D721Med (cell line): ENCODE measurements around the gene IL4I1.

Experiments used
- DNase-seq: peaks from one replicate; pipeline ENCODE4 v3.0.0; 2011; ENCODE audit warnings: low spot score; ENCODE audit not compliant: insufficient read length
- FAIRE-seq: peaks from 2 replicates; lab custom pipeline; 2011; peaks lifted over from hg19 to GRCh38; lab: Jason Lieb, UNC
- TF ChIP-seq, protein P1 (sequence below): IDR thresholded peaks from 2 replicates; pipeline ENCODE4 v1.5.1; 2012; ENCODE audit warnings: mild to moderate bottlenecking, control low read depth; ENCODE audit not compliant: insufficient read depth; ENCODE audit errors: missing control alignments

IL4I1 gene

DNA sequence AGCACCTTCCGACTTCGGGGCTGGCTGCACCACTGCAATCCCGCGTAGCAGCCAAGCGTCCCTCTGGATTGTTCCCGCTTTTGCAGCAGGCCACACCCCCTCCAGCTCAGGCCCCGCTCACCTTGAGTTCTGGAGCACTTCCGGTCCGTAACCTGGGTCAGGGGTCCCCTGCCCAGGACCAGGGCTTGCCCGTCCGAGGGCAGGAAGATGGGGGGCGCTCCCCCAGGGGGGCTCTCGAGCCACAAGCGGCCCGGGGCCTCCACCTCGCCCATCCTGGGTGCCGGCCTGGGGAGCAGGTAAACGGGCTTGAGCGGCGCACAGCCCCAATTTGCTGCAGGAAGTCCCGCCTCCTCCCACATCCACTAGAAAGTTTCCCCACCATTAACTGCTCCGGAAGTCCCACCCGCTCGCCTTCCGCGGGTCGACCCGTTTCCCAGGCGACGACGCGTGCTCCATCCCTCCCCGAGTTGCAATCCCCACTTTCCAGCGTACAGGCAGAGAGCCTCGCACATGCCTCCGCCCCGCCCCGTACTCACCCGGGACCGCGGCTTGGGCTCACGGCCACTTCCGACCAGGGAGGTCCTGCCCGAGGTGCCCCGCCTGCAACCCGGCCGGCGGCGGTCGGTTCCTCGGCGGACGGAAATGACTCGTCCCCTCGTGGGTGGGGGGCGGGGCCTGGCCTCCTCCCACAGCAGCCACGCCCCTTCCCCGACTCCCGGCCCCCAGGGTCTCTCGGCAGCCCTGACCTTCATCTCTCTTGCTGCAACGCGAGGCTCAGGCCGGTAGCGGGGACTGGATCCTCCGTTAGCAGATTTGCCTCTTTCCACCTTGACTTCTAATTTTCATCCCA, 29.5 kb downstream of the IL4I1 start, which contains the start of gene PNKP:
Gene PNKP, minus strand, starts transcription at position 644 of the 850 bp plus-strand sequence. Its CDS starts 372 bp downstream, at position 272.
- TF ChIP-seq, protein P1, sequence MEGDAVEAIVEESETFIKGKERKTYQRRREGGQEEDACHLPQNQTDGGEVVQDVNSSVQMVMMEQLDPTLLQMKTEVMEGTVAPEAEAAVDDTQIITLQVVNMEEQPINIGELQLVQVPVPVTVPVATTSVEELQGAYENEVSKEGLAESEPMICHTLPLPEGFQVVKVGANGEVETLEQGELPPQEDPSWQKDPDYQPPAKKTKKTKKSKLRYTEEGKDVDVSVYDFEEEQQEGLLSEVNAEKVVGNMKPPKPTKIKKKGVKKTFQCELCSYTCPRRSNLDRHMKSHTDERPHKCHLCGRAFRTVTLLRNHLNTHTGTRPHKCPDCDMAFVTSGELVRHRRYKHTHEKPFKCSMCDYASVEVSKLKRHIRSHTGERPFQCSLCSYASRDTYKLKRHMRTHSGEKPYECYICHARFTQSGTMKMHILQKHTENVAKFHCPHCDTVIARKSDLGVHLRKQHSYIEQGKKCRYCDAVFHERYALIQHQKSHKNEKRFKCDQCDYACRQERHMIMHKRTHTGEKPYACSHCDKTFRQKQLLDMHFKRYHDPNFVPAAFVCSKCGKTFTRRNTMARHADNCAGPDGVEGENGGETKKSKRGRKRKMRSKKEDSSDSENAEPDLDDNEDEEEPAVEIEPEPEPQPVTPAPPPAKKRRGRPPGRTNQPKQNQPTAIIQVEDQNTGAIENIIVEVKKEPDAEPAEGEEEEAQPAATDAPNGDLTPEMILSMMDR, result no peak
- no peak for FAIRE-seq
- peak; percentile 79 for DNase-seq

DNA sequence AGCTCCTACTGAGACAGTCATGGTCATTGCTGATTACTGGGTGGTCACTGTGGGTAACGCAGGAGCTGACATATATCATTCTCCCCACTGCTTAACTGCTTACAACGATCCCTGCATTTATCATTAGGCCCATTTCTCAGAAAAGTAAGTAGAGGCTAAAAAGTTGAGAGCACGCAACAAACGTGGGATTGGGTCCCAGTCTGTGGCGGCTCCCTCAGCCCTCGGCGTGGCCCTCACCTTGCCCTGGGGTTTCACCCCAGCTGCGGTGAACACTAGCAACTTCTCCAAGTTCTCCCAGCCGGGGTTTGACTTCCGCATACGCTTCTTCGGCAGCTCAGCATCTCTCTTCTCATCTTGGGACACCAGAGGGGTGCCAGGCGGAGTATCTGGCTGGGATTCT, 31.8 kb downstream of the IL4I1 start:
- FAIRE-seq (no peak), DNase-seq (no peak)
- TF ChIP-seq, protein P1, result no peak

- TF ChIP-seq, protein P1, result no peak
- FAIRE-seq (no peak), DNase-seq (no peak)
These were observed 32.8 kb downstream of the IL4I1 start for GRCh38 chr19:49863935-49864320.

DNA sequence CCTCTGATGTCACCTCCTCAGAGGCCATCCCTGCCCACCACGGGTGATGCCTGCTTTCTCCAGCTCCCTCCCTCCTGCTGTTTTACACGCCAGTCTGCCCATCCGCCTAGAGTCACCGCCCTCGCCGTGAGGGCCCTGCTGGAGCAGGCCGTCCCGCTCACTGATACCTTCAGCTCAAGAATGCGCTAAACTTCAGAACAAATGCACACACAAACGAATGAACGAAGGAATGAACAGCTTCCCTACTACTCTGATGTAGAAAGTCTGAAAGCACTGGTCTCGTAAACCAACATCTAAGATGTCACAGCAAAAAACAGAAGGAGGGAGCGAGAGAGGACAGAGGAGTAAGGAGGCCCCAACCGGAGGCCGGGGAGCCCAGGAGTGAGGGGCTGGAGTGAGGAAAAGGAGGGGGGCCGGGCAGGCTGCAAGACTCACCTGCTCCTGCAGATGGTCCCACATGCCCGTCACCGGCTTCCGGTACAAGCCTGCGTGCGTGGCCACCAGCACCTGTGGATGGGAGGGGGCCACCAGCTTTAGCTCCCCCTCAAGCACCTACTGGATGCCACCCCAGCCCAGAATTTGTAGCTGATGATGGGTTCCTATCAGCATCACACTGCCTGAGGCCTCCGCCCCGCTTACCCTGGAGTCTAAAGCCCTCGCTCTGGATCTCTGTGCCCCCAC, 33.3 kb downstream of the IL4I1 start:
- no peak for FAIRE-seq
- no peak for DNase-seq
- TF ChIP-seq, protein P1, result no peak

DNA sequence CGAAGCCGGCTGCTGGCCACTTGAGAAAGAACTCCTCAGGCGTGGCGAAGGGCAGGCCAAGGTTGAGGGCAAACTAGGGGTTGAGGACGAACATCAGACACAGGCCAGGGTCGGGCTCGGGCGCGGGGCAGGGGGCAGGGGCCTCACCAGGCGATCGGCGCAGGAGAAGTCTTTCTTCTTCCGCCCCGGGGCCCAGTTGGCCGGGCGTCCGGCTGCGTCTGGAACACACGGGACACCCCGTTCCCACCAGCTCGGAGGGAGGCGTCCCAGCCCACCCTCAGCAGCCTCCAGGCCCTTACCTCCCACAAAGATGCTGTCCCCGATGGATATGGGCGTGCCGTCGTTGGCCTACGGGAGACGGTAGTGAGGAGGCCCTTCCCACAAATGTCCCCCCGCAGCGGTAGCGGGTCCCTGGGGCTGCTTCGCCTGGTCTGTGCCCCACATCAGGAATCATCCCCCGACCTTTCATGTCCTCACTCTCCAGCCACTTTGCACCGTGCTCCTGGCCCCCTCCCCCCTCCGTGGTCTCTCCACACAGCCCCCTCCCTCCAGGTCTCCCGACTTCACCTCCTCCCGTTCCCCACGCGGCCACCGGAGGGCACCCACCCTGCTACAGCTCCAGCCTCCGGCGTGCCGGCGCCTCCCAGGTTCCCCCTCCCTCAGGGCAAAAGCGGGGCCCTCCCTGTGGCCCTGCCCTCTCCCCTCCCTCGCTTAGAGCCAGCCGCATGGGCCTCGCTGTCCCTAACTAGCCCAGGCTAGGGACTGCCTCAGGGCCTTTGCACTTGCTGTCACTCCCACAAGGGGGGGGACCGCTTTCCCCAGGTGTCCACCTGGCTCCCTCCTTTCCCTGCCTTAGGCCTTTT, 34.1 kb downstream of the IL4I1 start:
- no peak for FAIRE-seq
- DNase-seq, result no peak
- TF ChIP-seq, protein P1, result peak; percentile 17

DNA sequence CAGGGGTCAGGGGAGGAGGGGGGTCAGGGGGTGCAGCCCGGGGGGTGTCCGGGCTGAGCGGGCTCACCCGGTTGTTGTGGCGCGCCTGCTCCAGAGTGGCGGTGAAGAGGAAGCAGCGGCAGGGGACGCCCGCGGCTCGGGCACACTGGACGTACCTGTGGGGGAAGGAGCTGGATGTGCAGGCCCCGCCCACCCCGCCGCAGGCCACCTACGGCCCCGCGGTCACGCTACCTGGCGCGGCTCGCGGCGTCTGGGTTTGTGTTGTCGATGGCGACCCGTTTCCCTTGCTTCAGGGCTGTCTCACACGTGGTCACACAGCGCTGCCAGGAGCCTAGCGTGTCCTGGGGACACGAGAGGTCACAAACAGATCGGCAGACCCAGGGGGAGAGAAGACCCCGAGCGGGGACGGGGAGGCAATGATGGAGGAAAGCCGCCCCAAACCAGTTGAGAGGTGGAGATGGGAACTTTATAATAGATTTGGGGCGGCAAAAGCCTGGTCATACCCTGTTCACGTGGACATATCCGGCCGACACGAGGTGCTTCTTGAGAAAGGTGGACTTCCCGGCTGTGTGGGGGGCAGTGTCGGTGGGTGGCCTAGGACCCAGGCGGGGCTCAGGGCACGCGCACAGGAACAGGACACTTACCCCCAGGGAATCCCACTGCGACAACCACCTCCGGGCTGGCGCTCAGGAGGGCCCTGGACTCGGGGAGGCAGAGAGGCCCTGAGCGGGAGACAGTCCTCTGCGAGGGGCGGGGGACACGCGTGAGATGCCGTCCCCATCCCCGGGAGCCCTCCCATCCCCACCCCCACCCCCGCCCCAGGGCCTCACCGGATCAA, 34.9 kb downstream of the IL4I1 start:
- FAIRE-seq (no peak), DNase-seq (no peak)
- TF ChIP-seq, protein P1, result no peak
